Smooth muscle cell (in vitro differentiated cells): Measurements from ENCODE around the gene ALAD. TPM values are rescaled to one million over a fixed set of nuclear protein-coding genes. Genes with fewer than 3 reads are reported as not detected.
"Not testable (repeated sequence)": the region's sequence is repeated elsewhere in the genome, so short reads cannot be mapped to it uniquely, and the experiment has no call there.

Experiments used
- DNase-seq: peaks from one replicate; lab custom pipeline; 2025; ENCODE audit not compliant: unreplicated experiment; lab: John Stamatoyannopoulos, UW
- H2AFZ ChIP-seq: fragments of 200-600 bp; sonication (generic); 2 replicates; pipeline ENCODE4 v1.6.0; 2016; ENCODE audit warnings: antibody characterized with exemption, low read depth, mild to moderate bottlenecking
- H3F3A ChIP-seq: fragments of 200-600 bp; sonication (generic); 2 replicates; pipeline ENCODE4 v1.6.0; 2017; ENCODE audit warnings: antibody characterized with exemption, low read depth
- H3K27ac ChIP-seq: fragments of 200-600 bp; sonication (generic); 2 replicates; pipeline ENCODE4 v1.5.1; 2016; ENCODE audit warnings: low read depth, mild to moderate bottlenecking
- H3K27me3 ChIP-seq: fragments of 200-600 bp; sonication (generic); 2 replicates; pipeline ENCODE4 v1.6.1; 2016; ENCODE audit warnings: low read depth, mild to moderate bottlenecking
- H3K36me3 ChIP-seq: fragments of 200-600 bp; sonication (generic); 2 replicates; pipeline ENCODE4 v1.5.1; 2016; ENCODE audit warnings: low read depth
- H3K4me1 ChIP-seq: fragments of 200-600 bp; sonication (generic); 2 replicates; pipeline ENCODE4 v1.5.1; 2016; ENCODE audit warnings: low read depth
- H3K4me2 ChIP-seq: fragments of 200-600 bp; sonication (generic); 2 replicates; pipeline ENCODE4 v1.6.0; 2016; ENCODE audit warnings: mild to moderate bottlenecking
- H3K4me3 ChIP-seq: fragments of 200-600 bp; sonication (generic); 2 replicates; pipeline ENCODE4 v1.5.1; 2016; ENCODE audit warnings: mild to moderate bottlenecking
- H3K79me2 ChIP-seq: fragments of 200-600 bp; sonication (generic); 2 replicates; pipeline ENCODE4 v1.6.0; 2016; ENCODE audit warnings: low read depth, mild to moderate bottlenecking
- H3K9ac ChIP-seq: fragments of 200-600 bp; sonication (generic); 2 replicates; pipeline ENCODE4 v1.6.0; 2016; ENCODE audit warnings: low read depth
- H3K9me3 ChIP-seq: fragments of 200-600 bp; sonication (generic); replicated peaks from 2 replicates; pipeline ENCODE4 v1.5.1; 2016; ENCODE audit warnings: low read depth
- H4K20me1 ChIP-seq: fragments of 200-600 bp; sonication (generic); 2 replicates; pipeline ENCODE4 v1.6.0; 2016; ENCODE audit warnings: low read depth
- CTCF ChIP-seq: fragments of 200-600 bp; sonication (generic); IDR thresholded peaks from 2 replicates; pipeline ENCODE4 v1.5.1; 2017; ENCODE audit warnings: borderline replicate concordance, mild to moderate bottlenecking, antibody characterized with exemption; ENCODE audit not compliant: insufficient read depth, poor library complexity, severe bottlenecking
- WGBS: methylation state at CpG from one replicate; pipeline ENCODE4 v1.1.7; 2016; ENCODE audit warnings: low lambda C conversion rate; 5-methylcytosine and 5-hydroxymethylcytosine counted together
- polyA plus RNA-seq: library from polyadenylated mRNA; unstranded; fragments of >200 nt; fragmentation: Nextera tagmentation; extraction: Ambion mirVana; gene quantifications from 2 replicates; pipeline ENCODE4 v1.2.1, GENCODE V29; 2016
- total RNA-seq: library from RNA; depleted of rRNA; stranded (reverse); fragments of >200 nt; gene quantifications from 2 replicates; pipeline ENCODE4 v1.2.3, GENCODE V29; 2014

Gene ALAD
- total and polyA plus RNA-seq, 2 experiments from 2014 or later, result 7.1 to 15.4 TPM

- H4K20me1 ChIP-seq, result no peaks in the 10 kb centered on the region
- H3K27ac ChIP-seq, result no peak overlapping the region
- DNase-seq, result no peak
- H3K4me3 ChIP-seq, result no peak overlapping the region
- no peak overlapping the region for H2AFZ ChIP-seq
- H3K27me3 ChIP-seq, result no peaks in the 10 kb centered on the region
- H3K9me3 ChIP-seq, result no peaks in the 10 kb centered on the region
- no peak overlapping the region for H3K9ac ChIP-seq
- H3K36me3 ChIP-seq, result no peaks in the 10 kb centered on the region
- H3K4me1 ChIP-seq, result no peaks in the 10 kb centered on the region
- TF ChIP-seq CTCF, result no peak
- 50% methylated on average over 1 of the region's 1 CpG for WGBS
- no peak overlapping the region for H3K4me2 ChIP-seq
- no peaks in the 10 kb centered on the region for H3K79me2 ChIP-seq
- H3F3A ChIP-seq, result peaks cover 5% of the 10 kb centered on the region
Observed at GRCh38 chr9:113380869-113381378, 20.2 kb downstream of the ALAD start.

GRCh38 chr9:113379829-113380210 is 21.3 kb downstream of the ALAD start:
- not testable (repeated sequence) for H3K4me1 ChIP-seq, H4K20me1 ChIP-seq, H3K9ac ChIP-seq, H3K79me2 ChIP-seq, DNase-seq, H3K4me2 ChIP-seq, H3K9me3 ChIP-seq, H3F3A ChIP-seq, H3K4me3 ChIP-seq, H3K27ac ChIP-seq, H3K27me3 ChIP-seq, H3K36me3 ChIP-seq, H2AFZ ChIP-seq
- WGBS, result 88% methylated on average over 2 of the region's 2 CpGs

- H3K4me1 ChIP-seq, DNase-seq, H4K20me1 ChIP-seq, H3K4me3 ChIP-seq, H3K36me3 ChIP-seq, H3K27me3 ChIP-seq, H2AFZ ChIP-seq, H3K4me2 ChIP-seq, H3K9ac ChIP-seq, H3K9me3 ChIP-seq, H3K27ac ChIP-seq, H3F3A ChIP-seq, H3K79me2 ChIP-seq: not testable (repeated sequence)
- 63% methylated on average over 24 of the region's 24 CpGs for WGBS
Observed at GRCh38 chr9:113379094-113379828, 21.8 kb downstream of the ALAD start.

- WGBS, result 1% methylated on average over 46 of the region's 74 CpGs
Observed at GRCh38 chr9:113376634-113377567, 24.2 kb downstream of the ALAD start, which contains the start of gene HDHD3. Gene HDHD3 (minus strand): TSS chr9:113376986. CDS start chr9:113374354, 2,632 bp downstream.

More at GRCh38 chr9:113376634-113377567, 24.2 kb downstream of the ALAD start, which contains the start of gene HDHD3:
- Histone ChIP-seq H3K9me3 (no peaks in the 10 kb centered on the region), H4K20me1 (no peaks in the 10 kb centered on the region), H3K4me3 (peak within 1 kb of the TSS; percentile 85), H2AFZ (peak within 1 kb of the TSS; percentile 97), H3K27me3 (no peaks in the 10 kb centered on the region), H3K9ac (peak within 1 kb of the TSS; percentile 58), H3K79me2 (no peaks in the 10 kb centered on the region), H3K4me2 (peak within 1 kb of the TSS; percentile 91), H3K36me3 (no peaks in the 10 kb centered on the region), H3K27ac (no peak within 1 kb of the TSS), H3K4me1 (no peaks in the 10 kb centered on the region), H3F3A (no peaks in the 10 kb centered on the region)
- no peak for TF ChIP-seq CTCF
- DNase-seq, result peak; percentile 39
